ENCODE data around the gene TMED5.

DNA sequence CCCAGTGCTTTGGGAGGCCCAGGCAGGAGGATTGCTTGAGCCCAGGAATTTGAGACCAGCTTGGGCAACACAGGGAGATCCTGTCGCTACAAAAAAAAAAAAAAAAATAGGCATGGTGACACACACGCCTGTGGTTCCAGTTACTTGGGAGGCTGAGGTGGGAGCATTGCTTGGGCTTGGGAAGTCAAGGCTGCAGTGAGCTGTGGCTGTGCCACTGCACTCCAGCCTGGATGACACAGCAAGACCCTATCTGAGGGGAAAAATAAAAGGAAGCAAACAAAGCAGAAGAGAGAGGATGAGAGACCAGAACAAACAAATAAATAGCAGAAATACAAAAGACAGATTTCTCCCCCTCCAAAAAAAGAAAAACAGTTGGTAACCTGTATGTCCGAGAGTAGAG lies 67.1 kb downstream of the TMED5 start:
- TF ChIP-seq, protein P1, sequence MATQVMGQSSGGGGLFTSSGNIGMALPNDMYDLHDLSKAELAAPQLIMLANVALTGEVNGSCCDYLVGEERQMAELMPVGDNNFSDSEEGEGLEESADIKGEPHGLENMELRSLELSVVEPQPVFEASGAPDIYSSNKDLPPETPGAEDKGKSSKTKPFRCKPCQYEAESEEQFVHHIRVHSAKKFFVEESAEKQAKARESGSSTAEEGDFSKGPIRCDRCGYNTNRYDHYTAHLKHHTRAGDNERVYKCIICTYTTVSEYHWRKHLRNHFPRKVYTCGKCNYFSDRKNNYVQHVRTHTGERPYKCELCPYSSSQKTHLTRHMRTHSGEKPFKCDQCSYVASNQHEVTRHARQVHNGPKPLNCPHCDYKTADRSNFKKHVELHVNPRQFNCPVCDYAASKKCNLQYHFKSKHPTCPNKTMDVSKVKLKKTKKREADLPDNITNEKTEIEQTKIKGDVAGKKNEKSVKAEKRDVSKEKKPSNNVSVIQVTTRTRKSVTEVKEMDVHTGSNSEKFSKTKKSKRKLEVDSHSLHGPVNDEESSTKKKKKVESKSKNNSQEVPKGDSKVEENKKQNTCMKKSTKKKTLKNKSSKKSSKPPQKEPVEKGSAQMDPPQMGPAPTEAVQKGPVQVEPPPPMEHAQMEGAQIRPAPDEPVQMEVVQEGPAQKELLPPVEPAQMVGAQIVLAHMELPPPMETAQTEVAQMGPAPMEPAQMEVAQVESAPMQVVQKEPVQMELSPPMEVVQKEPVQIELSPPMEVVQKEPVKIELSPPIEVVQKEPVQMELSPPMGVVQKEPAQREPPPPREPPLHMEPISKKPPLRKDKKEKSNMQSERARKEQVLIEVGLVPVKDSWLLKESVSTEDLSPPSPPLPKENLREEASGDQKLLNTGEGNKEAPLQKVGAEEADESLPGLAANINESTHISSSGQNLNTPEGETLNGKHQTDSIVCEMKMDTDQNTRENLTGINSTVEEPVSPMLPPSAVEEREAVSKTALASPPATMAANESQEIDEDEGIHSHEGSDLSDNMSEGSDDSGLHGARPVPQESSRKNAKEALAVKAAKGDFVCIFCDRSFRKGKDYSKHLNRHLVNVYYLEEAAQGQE (IDR thresholded peaks at IDR 0.05; ENCODE audit: insufficient read depth in 1 of 2, low read depth in 2 of 2, low read length in 2 of 2): no peak
- TF ChIP-seq POLR2AphosphoS5 (IDR thresholded peaks at IDR 0.05; ENCODE audit: low read depth, low read length) (no peak), TAF1 (IDR thresholded peaks at IDR 0.05; ENCODE audit: borderline replicate concordance, insufficient read depth, low read length) (no peak)
